KBM-7 (cell line): ENCODE measurements around the gene TBXAS1.
"Not testable (repeated sequence)": the region's sequence is repeated elsewhere in the genome, so short reads cannot be mapped to it uniquely, and the experiment has no call there.

ENCODE experiments used
- DNase-seq: peaks from one replicate; pipeline ENCODE4 v3.0.0-alpha.2; 2015
- in situ Hi-C: fragments of 300-500 bp; cut with MboI; formaldehyde crosslinking; loops from 2 replicates; pipeline ENCODE4 v1.14.3; 2020; ENCODE audit warnings: low sequenced_read_pairs, low pct_unique_long_range_greater_than_20kb, mixed read lengths

The TBXAS1 gene

GRCh38 chr7:139901901-139902300 is 72.8 kb downstream of the TBXAS1 start:
- in situ Hi-C loops, result no loop called here
- DNase-seq, result no peak

- in situ Hi-C loops, result no loop called here
- no peak for DNase-seq
Observed at GRCh38 chr7:139902436-139903102, 73.5 kb downstream of the TBXAS1 start.

GRCh38 chr7:139903103-139903477 is 74.0 kb downstream of the TBXAS1 start:
- in situ Hi-C loops, result not testable (repeated sequence)

GRCh38 chr7:139906879-139907278 is 77.8 kb downstream of the TBXAS1 start:
- in situ Hi-C loops, result no loop called here

More at GRCh38 chr7:139903103-139903477, 74.0 kb downstream of the TBXAS1 start:
- not testable (repeated sequence) for DNase-seq

GRCh38 chr7:139908792-139909191 is 79.7 kb downstream of the TBXAS1 start:
- no peak for DNase-seq
- in situ Hi-C loops, result no loop called here

More at GRCh38 chr7:139906879-139907278, 77.8 kb downstream of the TBXAS1 start:
- no peak for DNase-seq

- no peak for DNase-seq
- in situ Hi-C loops, result no loop called here
Observed at GRCh38 chr7:139909379-139910050, 80.5 kb downstream of the TBXAS1 start.

GRCh38 chr7:139913021-139913844 is 84.2 kb downstream of the TBXAS1 start:
- DNase-seq, result no peak
- in situ Hi-C loops, result no loop called here

- DNase-seq, result no peak
- in situ Hi-C loops, result no loop called here
Observed at GRCh38 chr7:139913845-139914135, 84.7 kb downstream of the TBXAS1 start.

GRCh38 chr7:139914306-139915267 is 85.5 kb downstream of the TBXAS1 start:
- DNase-seq, result no peak
- in situ Hi-C loops, result no loop called here

- no peak for DNase-seq
- in situ Hi-C loops, result no loop called here
Observed at GRCh38 chr7:139915268-139915863, 86.3 kb downstream of the TBXAS1 start.

GRCh38 chr7:139915864-139916716 is 87.0 kb downstream of the TBXAS1 start:
- DNase-seq, result peak; percentile 73
- in situ Hi-C loops, result no loop called here

GRCh38 chr7:139916717-139917395 is 87.8 kb downstream of the TBXAS1 start:
- DNase-seq, result no peak
- in situ Hi-C loops, result no loop called here

GRCh38 chr7:139917851-139918250 is 88.8 kb downstream of the TBXAS1 start:
- no peak for DNase-seq
- in situ Hi-C loops, result no loop called here

GRCh38 chr7:139918480-139918879 is 89.4 kb downstream of the TBXAS1 start:
- in situ Hi-C loops, result no loop called here
- no peak for DNase-seq

GRCh38 chr7:139923090-139923489 is 94.0 kb downstream of the TBXAS1 start:
- no peak for DNase-seq
- in situ Hi-C loops, result no loop called here

- no peak for DNase-seq
- in situ Hi-C loops, result no loop called here
Observed at GRCh38 chr7:139924461-139924860, 95.4 kb downstream of the TBXAS1 start.

- in situ Hi-C loops, DNase-seq: not testable (repeated sequence)
Observed at GRCh38 chr7:139929221-139929620, 100.2 kb downstream of the TBXAS1 start.
